HL-60 (cell line): ENCODE results near the gene ADAMTS16.

Source experiments
- DNase-seq, 2 experiments: peaks; one replicate each; pipeline ENCODE4 v3.0.0-alpha.2; 2010 to 2020; ENCODE audit warnings: low read depth in 1 of 2, low spot score in 1 of 2
- H3K27ac ChIP-seq: fragments of 250-450 bp; sonication (Bioruptor Pico); replicated peaks from 2 replicates; pipeline ENCODE4 v1.5.1; 2020; ENCODE audit warnings: mild to moderate bottlenecking, moderate library complexity
- H3K27me3 ChIP-seq: fragments of 250-450 bp; sonication (Bioruptor Pico); 2 replicates; pipeline ENCODE4 v1.5.1; 2021; ENCODE audit warnings: mild to moderate bottlenecking, moderate library complexity; ENCODE audit not compliant: insufficient read depth, poor library complexity, severe bottlenecking
- H3K4me3 ChIP-seq: replicated peaks from 2 replicates; pipeline ENCODE4 v1.5.1; 2011; ENCODE audit warnings: mild to moderate bottlenecking, control low read depth, low read length; ENCODE audit not compliant: insufficient read depth
- GABPA ChIP-seq: IDR thresholded peaks from 2 replicates; pipeline ENCODE4 v1.6.1; 2012; ENCODE audit warnings: low read depth
- POLR2AphosphoS5 ChIP-seq: IDR thresholded peaks from 2 replicates; pipeline ENCODE4 v1.6.1; 2012; ENCODE audit warnings: low read depth
- SPI1 ChIP-seq: IDR thresholded peaks from 2 replicates; pipeline ENCODE4 v1.6.1; 2012; ENCODE audit warnings: low read depth, mild to moderate bottlenecking, borderline replicate concordance
- TF ChIP-seq, protein P1 (sequence below): IDR thresholded peaks from one replicate; pipeline ENCODE4 v1.5.1; 2011; ENCODE audit warnings: low read length, control low read depth, inconsistent platforms; ENCODE audit not compliant: insufficient read depth
- TF ChIP-seq, protein P2 (sequence below): IDR thresholded peaks from 2 replicates; pipeline ENCODE4 v1.6.1; 2012; ENCODE audit warnings: low read depth; ENCODE audit not compliant: insufficient replicate concordance

Gene ADAMTS16

DNA sequence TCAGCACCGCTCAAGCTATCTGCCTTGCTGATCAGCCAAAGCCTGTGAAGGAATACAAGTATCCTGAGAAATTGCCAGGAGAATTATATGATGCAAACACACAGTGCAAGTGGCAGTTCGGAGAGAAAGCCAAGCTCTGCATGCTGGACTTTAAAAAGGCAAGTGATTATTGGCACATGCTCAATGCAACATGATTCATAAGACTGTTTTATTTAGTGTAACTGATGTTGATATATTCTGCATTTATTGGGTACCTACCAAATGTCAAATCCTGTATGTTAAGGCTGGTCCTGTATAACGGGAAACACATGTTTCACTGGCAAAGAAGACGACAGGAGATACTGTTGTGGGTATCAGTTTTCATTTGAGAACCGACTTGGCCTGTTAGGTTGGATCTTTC lies 69.0 kb downstream of the ADAMTS16 start:
- no peak overlapping the region for H3K27ac ChIP-seq
- H3K4me3 ChIP-seq, result no peak overlapping the region
- no peak for TF ChIP-seq POLR2AphosphoS5
- TF ChIP-seq, protein P1, sequence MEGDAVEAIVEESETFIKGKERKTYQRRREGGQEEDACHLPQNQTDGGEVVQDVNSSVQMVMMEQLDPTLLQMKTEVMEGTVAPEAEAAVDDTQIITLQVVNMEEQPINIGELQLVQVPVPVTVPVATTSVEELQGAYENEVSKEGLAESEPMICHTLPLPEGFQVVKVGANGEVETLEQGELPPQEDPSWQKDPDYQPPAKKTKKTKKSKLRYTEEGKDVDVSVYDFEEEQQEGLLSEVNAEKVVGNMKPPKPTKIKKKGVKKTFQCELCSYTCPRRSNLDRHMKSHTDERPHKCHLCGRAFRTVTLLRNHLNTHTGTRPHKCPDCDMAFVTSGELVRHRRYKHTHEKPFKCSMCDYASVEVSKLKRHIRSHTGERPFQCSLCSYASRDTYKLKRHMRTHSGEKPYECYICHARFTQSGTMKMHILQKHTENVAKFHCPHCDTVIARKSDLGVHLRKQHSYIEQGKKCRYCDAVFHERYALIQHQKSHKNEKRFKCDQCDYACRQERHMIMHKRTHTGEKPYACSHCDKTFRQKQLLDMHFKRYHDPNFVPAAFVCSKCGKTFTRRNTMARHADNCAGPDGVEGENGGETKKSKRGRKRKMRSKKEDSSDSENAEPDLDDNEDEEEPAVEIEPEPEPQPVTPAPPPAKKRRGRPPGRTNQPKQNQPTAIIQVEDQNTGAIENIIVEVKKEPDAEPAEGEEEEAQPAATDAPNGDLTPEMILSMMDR, result no peak
- TF ChIP-seq GABPA, result no peak
- no peak for TF ChIP-seq SPI1
- TF ChIP-seq, protein P2, sequence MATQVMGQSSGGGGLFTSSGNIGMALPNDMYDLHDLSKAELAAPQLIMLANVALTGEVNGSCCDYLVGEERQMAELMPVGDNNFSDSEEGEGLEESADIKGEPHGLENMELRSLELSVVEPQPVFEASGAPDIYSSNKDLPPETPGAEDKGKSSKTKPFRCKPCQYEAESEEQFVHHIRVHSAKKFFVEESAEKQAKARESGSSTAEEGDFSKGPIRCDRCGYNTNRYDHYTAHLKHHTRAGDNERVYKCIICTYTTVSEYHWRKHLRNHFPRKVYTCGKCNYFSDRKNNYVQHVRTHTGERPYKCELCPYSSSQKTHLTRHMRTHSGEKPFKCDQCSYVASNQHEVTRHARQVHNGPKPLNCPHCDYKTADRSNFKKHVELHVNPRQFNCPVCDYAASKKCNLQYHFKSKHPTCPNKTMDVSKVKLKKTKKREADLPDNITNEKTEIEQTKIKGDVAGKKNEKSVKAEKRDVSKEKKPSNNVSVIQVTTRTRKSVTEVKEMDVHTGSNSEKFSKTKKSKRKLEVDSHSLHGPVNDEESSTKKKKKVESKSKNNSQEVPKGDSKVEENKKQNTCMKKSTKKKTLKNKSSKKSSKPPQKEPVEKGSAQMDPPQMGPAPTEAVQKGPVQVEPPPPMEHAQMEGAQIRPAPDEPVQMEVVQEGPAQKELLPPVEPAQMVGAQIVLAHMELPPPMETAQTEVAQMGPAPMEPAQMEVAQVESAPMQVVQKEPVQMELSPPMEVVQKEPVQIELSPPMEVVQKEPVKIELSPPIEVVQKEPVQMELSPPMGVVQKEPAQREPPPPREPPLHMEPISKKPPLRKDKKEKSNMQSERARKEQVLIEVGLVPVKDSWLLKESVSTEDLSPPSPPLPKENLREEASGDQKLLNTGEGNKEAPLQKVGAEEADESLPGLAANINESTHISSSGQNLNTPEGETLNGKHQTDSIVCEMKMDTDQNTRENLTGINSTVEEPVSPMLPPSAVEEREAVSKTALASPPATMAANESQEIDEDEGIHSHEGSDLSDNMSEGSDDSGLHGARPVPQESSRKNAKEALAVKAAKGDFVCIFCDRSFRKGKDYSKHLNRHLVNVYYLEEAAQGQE, result no peak
- no peak for DNase-seq
- peaks cover 2% of the 10 kb centered on the region for H3K27me3 ChIP-seq

DNA sequence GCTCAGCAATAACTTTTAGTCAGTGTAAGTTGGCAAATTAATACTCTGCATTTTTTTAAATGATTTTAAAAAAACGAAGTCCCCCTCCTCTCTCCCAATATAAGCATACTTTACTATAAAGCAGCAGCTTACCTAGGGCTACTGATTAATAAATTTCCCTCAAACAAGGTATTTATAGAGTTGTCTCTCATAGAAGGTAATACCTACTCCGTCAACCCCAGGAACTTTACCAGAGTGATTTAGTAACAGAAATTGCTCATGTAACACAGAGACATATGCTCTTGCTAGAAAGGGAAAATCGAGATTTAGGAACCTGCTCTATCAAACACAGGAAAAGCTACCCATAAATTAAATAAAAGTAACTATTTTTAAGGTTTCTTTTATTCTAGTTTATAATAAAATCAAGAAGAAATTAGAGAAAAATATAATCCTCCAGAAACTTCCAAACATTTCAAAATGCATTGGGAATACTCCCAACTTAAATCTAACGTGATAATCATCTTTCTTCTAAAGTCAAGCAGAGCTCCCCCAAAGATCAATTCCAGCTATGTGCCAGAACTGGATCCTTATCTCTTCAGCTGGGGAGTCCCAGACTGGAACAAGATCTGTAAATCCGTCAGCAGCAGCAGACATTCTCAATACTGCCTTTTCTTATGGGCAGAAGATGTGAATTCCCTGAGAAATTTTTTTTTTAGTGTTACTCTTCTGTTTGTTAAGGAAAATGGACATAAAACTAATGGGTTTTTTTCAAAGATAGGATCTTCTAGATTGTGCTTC lies 69.6 kb downstream of the ADAMTS16 start:
- TF ChIP-seq SPI1, result no peak
- TF ChIP-seq, protein P2, result no peak
- no peak for TF ChIP-seq GABPA
- no peak for TF ChIP-seq POLR2AphosphoS5
- TF ChIP-seq, protein P1, result no peak
- H3K27me3 ChIP-seq, result peaks cover 2% of the 10 kb centered on the region
- DNase-seq, result no peak
- H3K27ac ChIP-seq, result no peak overlapping the region
- H3K4me3 ChIP-seq, result no peak overlapping the region

DNA sequence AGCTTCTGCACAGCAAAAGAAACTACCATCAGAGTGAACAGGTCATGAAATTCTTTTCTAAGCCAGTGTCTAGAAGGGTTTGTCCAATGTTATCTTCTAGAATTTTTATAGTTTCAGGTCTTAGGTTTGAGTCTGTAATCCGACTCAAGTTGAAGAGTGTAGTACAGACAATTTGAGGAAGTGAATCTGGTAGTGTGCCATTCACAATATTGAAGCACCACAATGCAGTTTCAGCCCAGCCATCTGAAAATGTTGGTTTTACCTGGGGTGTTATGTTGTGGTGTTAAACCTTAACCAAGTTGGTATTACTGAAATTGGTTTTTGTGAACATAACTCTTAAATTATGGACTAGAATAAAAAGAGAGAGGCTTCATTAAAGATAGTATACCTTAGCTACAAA lies 77.2 kb downstream of the ADAMTS16 start:
- TF ChIP-seq POLR2AphosphoS5, result no peak
- TF ChIP-seq, protein P2, result no peak
- TF ChIP-seq GABPA, result no peak
- TF ChIP-seq SPI1, result peak; percentile 11; the same call in 1 of the 2 replicates
- no peak overlapping the region for H3K4me3 ChIP-seq
- no peak overlapping the region for H3K27ac ChIP-seq
- DNase-seq, result no peak
- no peaks in the 10 kb centered on the region for H3K27me3 ChIP-seq
